NT2/D1 (cell line): ENCODE data around the gene ALPI.

Source experiments
- SUZ12 ChIP-seq: IDR thresholded peaks from 2 replicates; pipeline ENCODE4 v1.6.1; 2011; ENCODE audit not compliant: insufficient read length, insufficient read depth; ENCODE audit errors: extremely low read depth
- YY1 ChIP-seq: IDR thresholded peaks from 2 replicates; pipeline ENCODE4 v1.6.1; 2011; ENCODE audit not compliant: insufficient read length, insufficient read depth
- ZNF274 ChIP-seq: IDR thresholded peaks from 2 replicates; pipeline ENCODE4 v1.6.1; 2011; ENCODE audit warnings: mild to moderate bottlenecking, low read depth, low read length

DNA sequence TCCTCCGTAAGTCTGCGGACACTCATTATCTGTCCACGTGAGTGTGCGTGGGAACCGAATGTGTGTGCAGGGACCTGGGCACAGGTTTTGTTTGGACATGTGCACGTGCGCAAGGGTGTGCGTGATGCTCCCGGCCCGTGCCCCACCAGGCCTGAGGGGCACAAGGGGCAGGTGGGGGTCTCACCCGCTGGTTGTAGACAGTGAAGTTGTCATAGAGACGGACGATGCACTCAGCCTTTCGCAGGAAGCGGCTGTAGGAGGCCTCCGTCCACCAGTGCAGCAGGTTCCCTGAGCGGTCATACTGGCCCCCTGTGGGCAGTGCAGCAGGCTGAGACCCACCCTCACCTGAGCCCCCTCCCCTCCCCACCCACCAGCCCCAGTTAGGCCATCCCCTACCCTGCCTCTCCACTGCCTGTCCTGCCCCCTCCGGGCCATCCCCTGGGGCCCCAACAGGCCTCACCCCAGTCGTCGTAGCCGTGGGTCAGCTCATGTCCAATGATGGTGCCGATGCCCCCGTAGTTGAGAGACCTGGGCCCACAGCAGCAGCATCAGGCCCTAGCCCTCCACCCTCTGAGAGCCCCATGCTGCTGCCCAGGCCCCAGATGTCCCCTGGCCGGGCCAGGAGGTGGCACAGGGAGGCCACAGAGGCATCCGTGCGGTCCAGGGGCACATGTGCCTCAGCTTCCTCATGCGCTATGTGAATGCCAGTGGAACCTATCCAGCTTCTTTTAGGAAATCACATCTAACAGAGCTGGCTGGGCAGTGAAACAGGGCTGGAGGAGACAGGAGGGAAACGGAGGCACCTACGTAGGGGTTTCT is 25.6 kb downstream of the ALPI start:
- no peak for TF ChIP-seq YY1
- no peak for TF ChIP-seq ZNF274
- TF ChIP-seq SUZ12: no peak
